K562 (cell line): ENCODE results near the gene HDLBP.

ENCODE experiments used
- EZH2 ChIP-seq: IDR thresholded peaks from 2 replicates; pipeline ENCODE4 v1.6.1; 2012; ENCODE audit warnings: low read depth, mild to moderate bottlenecking, inconsistent platforms, low read length, borderline replicate concordance
- NCOA1 ChIP-seq: fragments of 450-650 bp; IDR thresholded peaks from 2 replicates; pipeline ENCODE4 v1.6.1; 2016; ENCODE audit warnings: low read depth
- NR3C1 ChIP-seq: sonication (generic); formaldehyde crosslinking; IDR thresholded peaks from 2 replicates; pipeline ENCODE4 v1.8.1; 2022; ENCODE audit warnings: missing genetic modification reagents
- SMAD1 ChIP-seq: fragments of 150-350 bp; IDR thresholded peaks from 2 replicates; pipeline ENCODE4 v1.6.1; 2014; ENCODE audit warnings: low read length, low read depth; ENCODE audit not compliant: partially characterized antibody
- TAF15 ChIP-seq: fragments of 200-400 bp; formaldehyde crosslinking; IDR thresholded peaks from 2 replicates; pipeline ENCODE4 v1.6.1; 2017; ENCODE audit warnings: mild to moderate bottlenecking, low read depth, low read length, moderate library complexity
- TGIF2 ChIP-seq: sonication (generic); formaldehyde crosslinking; IDR thresholded peaks from 2 replicates; pipeline ENCODE4 v1.8.1; 2022; ENCODE audit warnings: mild to moderate bottlenecking, missing genetic modification reagents, moderate library complexity
- ZBTB8A ChIP-seq: fragments of 450-650 bp; IDR thresholded peaks from 2 replicates; pipeline ENCODE4 v1.6.1; 2018; ENCODE audit warnings: mild to moderate bottlenecking, moderate library complexity; ENCODE audit not compliant: partially characterized antibody
- ZFX ChIP-seq: sonication (generic); formaldehyde crosslinking; IDR thresholded peaks from 2 replicates; pipeline ENCODE4 v1.8.0; 2022; ENCODE audit warnings: mild to moderate bottlenecking, missing genetic modification reagents, moderate library complexity
- TF ChIP-seq, protein P1 (sequence below), 3 experiments: IDR thresholded peaks in 2 of 3; conservative IDR thresholded peaks in 1 of 3; 2 replicates each; pipeline ENCODE4 v1.5.1; 2011 to 2012; ENCODE audit warnings: low read length in 3 of 3, mild to moderate bottlenecking in 3 of 3, control low read depth in 2 of 3, improper control_type of control experiment in 1 of 3, inconsistent platforms in 1 of 3, low read depth in 1 of 3, mixed read lengths in 1 of 3, moderate library complexity in 1 of 3; ENCODE audit not compliant: insufficient read depth in 2 of 3
- TF ChIP-seq, protein P2 (sequence below): fragments of 450-650 bp; IDR thresholded peaks from 2 replicates; pipeline ENCODE4 v1.6.1; 2018; ENCODE audit not compliant: partially characterized antibody

DNA sequence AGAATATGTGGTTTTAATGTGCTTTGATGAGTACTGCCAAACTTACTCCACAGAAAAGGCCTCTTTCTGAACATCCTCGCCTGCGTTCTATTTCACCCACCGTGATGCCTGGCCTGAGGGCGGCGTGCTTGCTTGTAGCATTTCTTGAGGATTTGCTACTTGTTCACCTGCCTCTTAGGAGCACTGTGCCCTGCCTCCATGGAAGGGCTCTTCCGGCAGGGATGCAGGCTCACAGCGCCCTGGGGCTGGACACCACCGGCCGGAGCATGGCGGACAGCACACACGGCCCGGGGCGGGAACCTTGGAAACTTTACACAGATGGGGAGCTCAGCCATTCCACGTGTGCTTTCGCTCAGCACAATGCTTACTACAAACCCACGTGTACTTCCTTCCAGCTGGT, 89.9 kb downstream of the HDLBP start:
- TF ChIP-seq EZH2 (no peak), TGIF2 (CRISPR knock-in tag) (no peak), SMAD1 (no peak), NR3C1 (CRISPR knock-in tag) (no peak), TAF15 (no peak), ZFX (CRISPR knock-in tag) (no peak), ZBTB8A (no peak), NCOA1 (no peak)
- TF ChIP-seq, protein P1, sequence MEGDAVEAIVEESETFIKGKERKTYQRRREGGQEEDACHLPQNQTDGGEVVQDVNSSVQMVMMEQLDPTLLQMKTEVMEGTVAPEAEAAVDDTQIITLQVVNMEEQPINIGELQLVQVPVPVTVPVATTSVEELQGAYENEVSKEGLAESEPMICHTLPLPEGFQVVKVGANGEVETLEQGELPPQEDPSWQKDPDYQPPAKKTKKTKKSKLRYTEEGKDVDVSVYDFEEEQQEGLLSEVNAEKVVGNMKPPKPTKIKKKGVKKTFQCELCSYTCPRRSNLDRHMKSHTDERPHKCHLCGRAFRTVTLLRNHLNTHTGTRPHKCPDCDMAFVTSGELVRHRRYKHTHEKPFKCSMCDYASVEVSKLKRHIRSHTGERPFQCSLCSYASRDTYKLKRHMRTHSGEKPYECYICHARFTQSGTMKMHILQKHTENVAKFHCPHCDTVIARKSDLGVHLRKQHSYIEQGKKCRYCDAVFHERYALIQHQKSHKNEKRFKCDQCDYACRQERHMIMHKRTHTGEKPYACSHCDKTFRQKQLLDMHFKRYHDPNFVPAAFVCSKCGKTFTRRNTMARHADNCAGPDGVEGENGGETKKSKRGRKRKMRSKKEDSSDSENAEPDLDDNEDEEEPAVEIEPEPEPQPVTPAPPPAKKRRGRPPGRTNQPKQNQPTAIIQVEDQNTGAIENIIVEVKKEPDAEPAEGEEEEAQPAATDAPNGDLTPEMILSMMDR (IDR thresholded peaks at IDR 0.05 in 2 of 3, conservative IDR thresholded peaks at IDR 0.05 in 1 of 3; ENCODE audit: insufficient read depth in 2 of 3, low read depth in 1 of 3, low read length in 3 of 3), result no peak
- TF ChIP-seq, protein P2, sequence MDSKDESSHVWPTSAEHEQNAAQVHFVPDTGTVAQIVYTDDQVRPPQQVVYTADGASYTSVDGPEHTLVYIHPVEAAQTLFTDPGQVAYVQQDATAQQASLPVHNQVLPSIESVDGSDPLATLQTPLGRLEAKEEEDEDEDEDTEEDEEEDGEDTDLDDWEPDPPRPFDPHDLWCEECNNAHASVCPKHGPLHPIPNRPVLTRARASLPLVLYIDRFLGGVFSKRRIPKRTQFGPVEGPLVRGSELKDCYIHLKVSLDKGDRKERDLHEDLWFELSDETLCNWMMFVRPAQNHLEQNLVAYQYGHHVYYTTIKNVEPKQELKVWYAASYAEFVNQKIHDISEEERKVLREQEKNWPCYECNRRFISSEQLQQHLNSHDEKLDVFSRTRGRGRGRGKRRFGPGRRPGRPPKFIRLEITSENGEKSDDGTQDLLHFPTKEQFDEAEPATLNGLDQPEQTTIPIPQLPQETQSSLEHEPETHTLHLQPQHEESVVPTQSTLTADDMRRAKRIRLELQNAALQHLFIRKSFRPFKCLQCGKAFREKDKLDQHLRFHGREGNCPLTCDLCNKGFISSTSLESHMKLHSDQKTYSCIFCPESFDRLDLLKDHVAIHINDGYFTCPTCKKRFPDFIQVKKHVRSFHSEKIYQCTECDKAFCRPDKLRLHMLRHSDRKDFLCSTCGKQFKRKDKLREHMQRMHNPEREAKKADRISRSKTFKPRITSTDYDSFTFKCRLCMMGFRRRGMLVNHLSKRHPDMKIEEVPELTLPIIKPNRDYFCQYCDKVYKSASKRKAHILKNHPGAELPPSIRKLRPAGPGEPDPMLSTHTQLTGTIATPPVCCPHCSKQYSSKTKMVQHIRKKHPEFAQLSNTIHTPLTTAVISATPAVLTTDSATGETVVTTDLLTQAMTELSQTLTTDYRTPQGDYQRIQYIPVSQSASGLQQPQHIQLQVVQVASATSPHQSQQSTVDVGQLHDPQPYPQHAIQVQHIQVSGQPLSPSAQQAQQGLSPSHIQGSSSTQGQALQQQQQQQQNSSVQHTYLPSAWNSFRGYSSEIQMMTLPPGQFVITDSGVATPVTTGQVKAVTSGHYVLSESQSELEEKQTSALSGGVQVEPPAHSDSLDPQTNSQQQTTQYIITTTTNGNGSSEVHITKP, result no peak
